ENCODE data around the gene ENTPD1.

Gene ENTPD1

DNA sequence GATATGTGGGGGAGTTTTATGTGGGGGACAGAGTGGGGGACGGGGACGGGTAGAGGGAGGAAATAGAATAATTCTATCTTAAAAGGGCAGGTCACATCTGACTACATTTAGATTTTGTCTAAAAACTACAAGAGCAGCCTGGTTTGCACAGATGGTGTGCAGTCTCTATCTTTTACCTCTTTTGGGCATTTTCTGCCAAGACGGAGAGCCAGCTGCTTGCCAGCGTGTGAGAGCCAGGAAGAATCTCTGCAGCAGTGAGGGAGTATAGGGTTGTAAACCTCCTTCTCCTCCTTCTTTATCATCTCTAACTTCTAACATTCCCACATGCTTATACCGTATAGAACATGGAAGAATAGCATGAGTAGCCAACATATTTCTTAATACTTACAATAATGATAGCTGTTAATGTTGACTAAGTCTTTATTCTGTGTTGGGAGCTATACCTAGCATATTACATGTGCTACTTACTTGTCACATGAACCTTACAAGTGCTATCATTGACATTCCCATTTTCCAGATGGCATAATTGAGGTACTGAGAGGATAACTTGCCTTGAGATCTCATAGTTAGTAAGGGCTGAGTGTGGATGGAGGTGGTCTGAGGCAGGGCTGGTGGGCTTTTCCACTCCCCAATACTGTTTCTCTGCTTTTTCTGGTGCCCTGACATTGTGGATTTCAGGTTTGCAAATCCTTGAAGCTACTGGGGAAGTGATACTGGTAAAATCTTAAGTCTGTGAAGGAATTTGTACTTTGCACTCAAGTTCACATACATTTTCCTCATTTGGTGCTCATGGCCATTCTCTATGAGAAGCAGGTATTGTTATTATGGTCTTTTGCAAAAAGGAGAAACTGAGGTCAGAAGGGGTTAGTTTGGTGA lies 1.1 kb downstream of the ENTPD1 start:
- no peaks in the 10 kb centered on the region for H3K9me3 ChIP-seq (ENCODE audit: control insufficient read depth, insufficient read depth, low read depth, low read length)
- H3K4me1 ChIP-seq (ENCODE audit: control insufficient read depth, insufficient read depth, low read length), result peaks cover 6% of the 10 kb centered on the region
- H3K27ac ChIP-seq (ENCODE audit: extremely low read depth, low read depth, low read length), result no peak overlapping the region
- POLR2A ChIA-PET, result no interaction called here
- CTCF ChIA-PET, result interaction anchor here (0.6 to 0.7 kb wide), 4 partner anchors 64 to 506 kb away, joined by 3 to 4 read pairs (median 3); partner anchors contain the start of gene TCTN3
- no peaks in the 10 kb centered on the region for H3K36me3 ChIP-seq (ENCODE audit: control insufficient read depth in 2 of 2, insufficient read depth in 1 of 2, low read length in 2 of 2)
- TF ChIP-seq ZNF600 (tag by site-specific recombination; IDR thresholded peaks at IDR 0.05) (no peak), ZNF560 (tag by site-specific recombination; IDR thresholded peaks at IDR 0.05; ENCODE audit: borderline replicate concordance) (no peak), BCL11B (tag by site-specific recombination; IDR thresholded peaks at IDR 0.05; ENCODE audit: low read depth) (no peak), ZNF324 (tag by site-specific recombination; IDR thresholded peaks at IDR 0.05) (no peak), ZSCAN16 (tag by site-specific recombination; IDR thresholded peaks at IDR 0.05) (no peak), GLIS1 (tag by site-specific recombination; IDR thresholded peaks at IDR 0.05) (no peak), ZNF133 (tag by site-specific recombination; IDR thresholded peaks at IDR 0.05) (no peak), FEZF1 (tag by site-specific recombination; IDR thresholded peaks at IDR 0.05) (no peak), ZNF202 (tag by site-specific recombination; IDR thresholded peaks at IDR 0.05; ENCODE audit: borderline replicate concordance) (no peak)
- TF ChIP-seq, protein P1, sequence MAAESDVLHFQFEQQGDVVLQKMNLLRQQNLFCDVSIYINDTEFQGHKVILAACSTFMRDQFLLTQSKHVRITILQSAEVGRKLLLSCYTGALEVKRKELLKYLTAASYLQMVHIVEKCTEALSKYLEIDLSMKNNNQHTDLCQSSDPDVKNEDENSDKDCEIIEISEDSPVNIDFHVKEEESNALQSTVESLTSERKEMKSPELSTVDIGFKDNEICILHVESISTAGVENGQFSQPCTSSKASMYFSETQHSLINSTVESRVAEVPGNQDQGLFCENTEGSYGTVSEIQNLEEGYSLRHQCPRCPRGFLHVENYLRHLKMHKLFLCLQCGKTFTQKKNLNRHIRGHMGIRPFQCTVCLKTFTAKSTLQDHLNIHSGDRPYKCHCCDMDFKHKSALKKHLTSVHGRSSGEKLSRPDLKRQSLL (tag by site-specific recombination; IDR thresholded peaks at IDR 0.05), result no peak
- TF ChIP-seq, protein P2, sequence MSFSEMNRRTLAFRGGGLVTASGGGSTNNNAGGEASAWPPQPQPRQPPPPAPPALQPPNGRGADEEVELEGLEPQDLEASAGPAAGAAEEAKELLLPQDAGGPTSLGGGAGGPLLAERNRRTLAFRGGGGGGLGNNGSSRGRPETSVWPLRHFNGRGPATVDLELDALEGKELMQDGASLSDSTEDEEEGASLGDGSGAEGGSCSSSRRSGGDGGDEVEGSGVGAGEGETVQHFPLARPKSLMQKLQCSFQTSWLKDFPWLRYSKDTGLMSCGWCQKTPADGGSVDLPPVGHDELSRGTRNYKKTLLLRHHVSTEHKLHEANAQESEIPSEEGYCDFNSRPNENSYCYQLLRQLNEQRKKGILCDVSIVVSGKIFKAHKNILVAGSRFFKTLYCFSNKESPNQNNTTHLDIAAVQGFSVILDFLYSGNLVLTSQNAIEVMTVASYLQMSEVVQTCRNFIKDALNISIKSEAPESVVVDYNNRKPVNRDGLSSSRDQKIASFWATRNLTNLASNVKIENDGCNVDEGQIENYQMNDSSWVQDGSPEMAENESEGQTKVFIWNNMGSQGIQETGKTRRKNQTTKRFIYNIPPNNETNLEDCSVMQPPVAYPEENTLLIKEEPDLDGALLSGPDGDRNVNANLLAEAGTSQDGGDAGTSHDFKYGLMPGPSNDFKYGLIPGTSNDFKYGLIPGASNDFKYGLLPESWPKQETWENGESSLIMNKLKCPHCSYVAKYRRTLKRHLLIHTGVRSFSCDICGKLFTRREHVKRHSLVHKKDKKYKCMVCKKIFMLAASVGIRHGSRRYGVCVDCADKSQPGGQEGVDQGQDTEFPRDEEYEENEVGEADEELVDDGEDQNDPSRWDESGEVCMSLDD (tag by site-specific recombination; IDR thresholded peaks at IDR 0.05), result no peak
- no peak overlapping the region for H3K4me3 ChIP-seq (ENCODE audit: low read depth, low read length)

DNA sequence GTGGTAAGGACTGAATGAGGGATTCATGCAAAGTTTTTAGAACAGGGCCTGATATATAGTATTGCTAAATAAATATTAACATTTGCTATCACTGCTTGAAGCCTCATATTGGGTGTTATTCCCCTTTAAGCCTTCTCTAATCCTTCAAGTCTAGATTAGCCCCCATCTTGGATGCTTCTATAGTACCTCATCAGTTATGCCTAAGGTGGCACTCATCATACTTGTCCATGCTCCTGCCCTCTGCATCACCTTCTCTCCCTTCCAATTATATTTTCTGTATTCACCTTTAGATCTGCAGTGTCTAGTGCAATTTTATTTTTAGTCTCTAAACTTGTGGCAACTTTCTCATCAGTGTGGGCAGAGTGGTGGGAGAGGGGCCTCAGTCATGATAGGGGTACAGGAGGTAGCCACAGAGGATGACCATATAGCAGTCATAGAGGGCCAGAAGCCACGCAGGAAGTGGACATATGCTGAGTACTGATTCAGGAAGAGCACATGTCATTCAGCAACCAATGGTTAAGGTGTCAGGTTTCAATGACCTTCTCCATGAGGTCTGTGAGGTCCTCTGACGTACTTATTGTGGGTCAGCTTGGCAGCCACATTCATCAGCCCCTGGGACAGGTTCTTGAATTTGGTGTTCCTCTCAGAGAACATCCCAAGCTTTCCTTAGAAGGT lies 2.5 kb downstream of the ENTPD1 start:
- ChIA-PET POLR2A (no interaction called here), CTCF (interaction anchor here (1.4 kb wide), 1 partner anchor 65 kb away, joined by 3 read pairs; the partner anchor contains the start of gene TCTN3)
- H3K4me3 ChIP-seq (ENCODE audit: low read depth, low read length), result no peak overlapping the region
- no peaks in the 10 kb centered on the region for H3K36me3 ChIP-seq (ENCODE audit: control insufficient read depth in 2 of 2, insufficient read depth in 1 of 2, low read length in 2 of 2)
- TF ChIP-seq ZNF629 (tag by site-specific recombination; IDR thresholded peaks at IDR 0.05) (peak; percentile 15; the same call in 1 of the 2 replicates), ZSCAN16 (tag by site-specific recombination; IDR thresholded peaks at IDR 0.05) (no peak)
- no peaks in the 10 kb centered on the region for H3K9me3 ChIP-seq (ENCODE audit: control insufficient read depth, insufficient read depth, low read depth, low read length)
- H3K4me1 ChIP-seq (ENCODE audit: control insufficient read depth, insufficient read depth, low read length), result peaks cover 6% of the 10 kb centered on the region
- no peak overlapping the region for H3K27ac ChIP-seq (ENCODE audit: extremely low read depth, low read depth, low read length)

DNA sequence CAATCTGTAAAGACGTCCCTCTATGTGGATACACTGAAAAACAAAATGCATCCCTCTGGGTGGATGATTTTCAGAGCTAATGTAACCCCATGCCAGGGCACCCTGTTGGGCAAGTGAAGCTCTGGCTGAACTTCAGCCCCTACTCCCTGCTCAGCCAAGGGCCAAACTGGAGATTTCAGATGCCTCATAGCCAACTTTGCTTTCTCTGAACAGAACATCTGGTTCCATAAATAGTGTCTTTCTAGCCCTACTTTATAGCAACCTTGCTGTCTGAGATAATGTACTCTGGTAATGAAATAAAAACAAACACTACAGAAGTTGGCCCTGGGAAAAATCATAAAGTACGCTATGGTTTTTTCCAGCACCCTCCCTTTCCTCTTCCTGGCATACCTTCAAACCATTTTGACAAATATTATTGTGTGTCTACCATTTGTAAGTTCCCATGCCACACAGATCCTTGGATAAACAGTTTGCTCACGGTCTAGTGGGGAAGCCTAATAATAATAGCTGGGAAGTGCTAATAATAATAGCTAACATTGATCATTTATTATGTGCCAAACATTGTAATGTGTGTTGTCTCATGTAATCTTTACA lies 3.4 kb downstream of the ENTPD1 start:
- Histone ChIP-seq H3K9me3 (ENCODE audit: control insufficient read depth, insufficient read depth, low read depth, low read length) (no peaks in the 10 kb centered on the region), H3K36me3 (ENCODE audit: control insufficient read depth in 2 of 2, insufficient read depth in 1 of 2, low read length in 2 of 2) (no peaks in the 10 kb centered on the region), H3K27ac (ENCODE audit: extremely low read depth, low read depth, low read length) (no peak overlapping the region; the same call in 1 of the 2 replicates), H3K4me3 (ENCODE audit: low read depth, low read length) (no peak overlapping the region), H3K4me1 (ENCODE audit: control insufficient read depth, insufficient read depth, low read length) (peaks cover 6% of the 10 kb centered on the region)
- ChIA-PET CTCF (interaction anchor here (0.5 to 0.7 kb wide), 2 partner anchors 10 to 361 kb away, joined by 3 read pairs; no protein-coding TSS in a partner anchor), POLR2A (no interaction called here)
- TF ChIP-seq, protein P3, sequence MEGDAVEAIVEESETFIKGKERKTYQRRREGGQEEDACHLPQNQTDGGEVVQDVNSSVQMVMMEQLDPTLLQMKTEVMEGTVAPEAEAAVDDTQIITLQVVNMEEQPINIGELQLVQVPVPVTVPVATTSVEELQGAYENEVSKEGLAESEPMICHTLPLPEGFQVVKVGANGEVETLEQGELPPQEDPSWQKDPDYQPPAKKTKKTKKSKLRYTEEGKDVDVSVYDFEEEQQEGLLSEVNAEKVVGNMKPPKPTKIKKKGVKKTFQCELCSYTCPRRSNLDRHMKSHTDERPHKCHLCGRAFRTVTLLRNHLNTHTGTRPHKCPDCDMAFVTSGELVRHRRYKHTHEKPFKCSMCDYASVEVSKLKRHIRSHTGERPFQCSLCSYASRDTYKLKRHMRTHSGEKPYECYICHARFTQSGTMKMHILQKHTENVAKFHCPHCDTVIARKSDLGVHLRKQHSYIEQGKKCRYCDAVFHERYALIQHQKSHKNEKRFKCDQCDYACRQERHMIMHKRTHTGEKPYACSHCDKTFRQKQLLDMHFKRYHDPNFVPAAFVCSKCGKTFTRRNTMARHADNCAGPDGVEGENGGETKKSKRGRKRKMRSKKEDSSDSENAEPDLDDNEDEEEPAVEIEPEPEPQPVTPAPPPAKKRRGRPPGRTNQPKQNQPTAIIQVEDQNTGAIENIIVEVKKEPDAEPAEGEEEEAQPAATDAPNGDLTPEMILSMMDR (tag by site-specific recombination; IDR thresholded peaks at IDR 0.05), result no peak
- TF ChIP-seq ZNF350 (tag by site-specific recombination; IDR thresholded peaks at IDR 0.05), result no peak
- TF ChIP-seq, protein P4, sequence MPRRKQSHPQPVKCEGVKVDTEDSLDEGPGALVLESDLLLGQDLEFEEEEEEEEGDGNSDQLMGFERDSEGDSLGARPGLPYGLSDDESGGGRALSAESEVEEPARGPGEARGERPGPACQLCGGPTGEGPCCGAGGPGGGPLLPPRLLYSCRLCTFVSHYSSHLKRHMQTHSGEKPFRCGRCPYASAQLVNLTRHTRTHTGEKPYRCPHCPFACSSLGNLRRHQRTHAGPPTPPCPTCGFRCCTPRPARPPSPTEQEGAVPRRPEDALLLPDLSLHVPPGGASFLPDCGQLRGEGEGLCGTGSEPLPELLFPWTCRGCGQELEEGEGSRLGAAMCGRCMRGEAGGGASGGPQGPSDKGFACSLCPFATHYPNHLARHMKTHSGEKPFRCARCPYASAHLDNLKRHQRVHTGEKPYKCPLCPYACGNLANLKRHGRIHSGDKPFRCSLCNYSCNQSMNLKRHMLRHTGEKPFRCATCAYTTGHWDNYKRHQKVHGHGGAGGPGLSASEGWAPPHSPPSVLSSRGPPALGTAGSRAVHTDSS (tag by site-specific recombination; IDR thresholded peaks at IDR 0.05), result no peak
- TF ChIP-seq, protein P5, sequence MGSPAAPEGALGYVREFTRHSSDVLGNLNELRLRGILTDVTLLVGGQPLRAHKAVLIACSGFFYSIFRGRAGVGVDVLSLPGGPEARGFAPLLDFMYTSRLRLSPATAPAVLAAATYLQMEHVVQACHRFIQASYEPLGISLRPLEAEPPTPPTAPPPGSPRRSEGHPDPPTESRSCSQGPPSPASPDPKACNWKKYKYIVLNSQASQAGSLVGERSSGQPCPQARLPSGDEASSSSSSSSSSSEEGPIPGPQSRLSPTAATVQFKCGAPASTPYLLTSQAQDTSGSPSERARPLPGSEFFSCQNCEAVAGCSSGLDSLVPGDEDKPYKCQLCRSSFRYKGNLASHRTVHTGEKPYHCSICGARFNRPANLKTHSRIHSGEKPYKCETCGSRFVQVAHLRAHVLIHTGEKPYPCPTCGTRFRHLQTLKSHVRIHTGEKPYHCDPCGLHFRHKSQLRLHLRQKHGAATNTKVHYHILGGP (tag by site-specific recombination; IDR thresholded peaks at IDR 0.05), result peak; percentile 59; the same call in 1 of the 2 replicates
- TF ChIP-seq ZEB2 (tag by site-specific recombination; IDR thresholded peaks at IDR 0.05), result no peak

All from HEK293 (cell line).